Uterus (tissue), 2 donors: Measurements from ENCODE around the gene SPIRE1.

Experiments
- POLR2A ChIP-seq, 2 donors: fragments of 450-650 bp; IDR thresholded peaks; one replicate each; pipeline ENCODE4 v1.6.1; 2016; ENCODE audit warnings: antibody characterized with exemption in 2 of 2, mild to moderate bottlenecking in 1 of 2, moderate library complexity in 1 of 2
- TF ChIP-seq, protein P1 (sequence below), 4 experiments: fragments of 200-600 bp in 2 of 4; fragments of 450-650 bp in 2 of 4; sonication (generic) in 2 of 4; IDR thresholded peaks; one replicate each; pipeline ENCODE4 v1.5.1; 2016 to 2019; ENCODE audit warnings: antibody characterized with exemption in 4 of 4, mild to moderate bottlenecking in 2 of 4, moderate library complexity in 1 of 4

DNA sequence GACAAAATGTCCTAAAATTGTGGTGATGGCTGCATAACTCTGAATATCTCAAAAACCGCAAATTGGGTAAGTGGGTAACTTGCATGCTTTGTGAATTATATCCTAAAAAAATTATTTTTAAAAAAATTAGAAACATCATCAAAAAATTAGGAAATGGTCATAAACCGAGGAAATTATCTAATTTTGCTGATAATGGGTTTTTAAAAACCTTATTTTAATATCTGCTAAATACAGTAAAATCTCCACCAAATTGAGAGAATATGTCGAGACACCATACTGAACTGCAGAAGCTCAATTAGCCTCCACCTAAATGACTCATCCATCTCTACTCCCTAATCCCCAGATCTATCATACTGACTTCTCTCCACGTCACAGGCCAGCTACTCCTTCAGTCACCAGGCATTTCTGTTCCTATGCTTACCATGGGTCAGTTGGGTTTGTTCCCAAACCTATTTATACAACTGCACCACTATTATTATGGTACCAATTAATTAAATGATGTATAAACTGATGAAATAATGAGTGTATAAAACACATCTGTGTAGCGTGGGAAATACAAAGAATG, 36.1 kb downstream of the SPIRE1 start:
- no peak for TF ChIP-seq POLR2A (IDR thresholded peaks at IDR 0.05)
- TF ChIP-seq, protein P1, sequence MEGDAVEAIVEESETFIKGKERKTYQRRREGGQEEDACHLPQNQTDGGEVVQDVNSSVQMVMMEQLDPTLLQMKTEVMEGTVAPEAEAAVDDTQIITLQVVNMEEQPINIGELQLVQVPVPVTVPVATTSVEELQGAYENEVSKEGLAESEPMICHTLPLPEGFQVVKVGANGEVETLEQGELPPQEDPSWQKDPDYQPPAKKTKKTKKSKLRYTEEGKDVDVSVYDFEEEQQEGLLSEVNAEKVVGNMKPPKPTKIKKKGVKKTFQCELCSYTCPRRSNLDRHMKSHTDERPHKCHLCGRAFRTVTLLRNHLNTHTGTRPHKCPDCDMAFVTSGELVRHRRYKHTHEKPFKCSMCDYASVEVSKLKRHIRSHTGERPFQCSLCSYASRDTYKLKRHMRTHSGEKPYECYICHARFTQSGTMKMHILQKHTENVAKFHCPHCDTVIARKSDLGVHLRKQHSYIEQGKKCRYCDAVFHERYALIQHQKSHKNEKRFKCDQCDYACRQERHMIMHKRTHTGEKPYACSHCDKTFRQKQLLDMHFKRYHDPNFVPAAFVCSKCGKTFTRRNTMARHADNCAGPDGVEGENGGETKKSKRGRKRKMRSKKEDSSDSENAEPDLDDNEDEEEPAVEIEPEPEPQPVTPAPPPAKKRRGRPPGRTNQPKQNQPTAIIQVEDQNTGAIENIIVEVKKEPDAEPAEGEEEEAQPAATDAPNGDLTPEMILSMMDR (IDR thresholded peaks at IDR 0.05), result no peak
